GM12873 (cell line): ENCODE measurements around the gene FZD2.

Source experiments
- TF ChIP-seq, protein P1 (sequence below): IDR thresholded peaks from 2 replicates; pipeline ENCODE4 v1.5.1; 2012; ENCODE audit warnings: low read depth, mild to moderate bottlenecking, moderate library complexity, low read length, control low read depth; ENCODE audit not compliant: insufficient read depth; ENCODE audit errors: missing control alignments

The FZD2 gene

DNA sequence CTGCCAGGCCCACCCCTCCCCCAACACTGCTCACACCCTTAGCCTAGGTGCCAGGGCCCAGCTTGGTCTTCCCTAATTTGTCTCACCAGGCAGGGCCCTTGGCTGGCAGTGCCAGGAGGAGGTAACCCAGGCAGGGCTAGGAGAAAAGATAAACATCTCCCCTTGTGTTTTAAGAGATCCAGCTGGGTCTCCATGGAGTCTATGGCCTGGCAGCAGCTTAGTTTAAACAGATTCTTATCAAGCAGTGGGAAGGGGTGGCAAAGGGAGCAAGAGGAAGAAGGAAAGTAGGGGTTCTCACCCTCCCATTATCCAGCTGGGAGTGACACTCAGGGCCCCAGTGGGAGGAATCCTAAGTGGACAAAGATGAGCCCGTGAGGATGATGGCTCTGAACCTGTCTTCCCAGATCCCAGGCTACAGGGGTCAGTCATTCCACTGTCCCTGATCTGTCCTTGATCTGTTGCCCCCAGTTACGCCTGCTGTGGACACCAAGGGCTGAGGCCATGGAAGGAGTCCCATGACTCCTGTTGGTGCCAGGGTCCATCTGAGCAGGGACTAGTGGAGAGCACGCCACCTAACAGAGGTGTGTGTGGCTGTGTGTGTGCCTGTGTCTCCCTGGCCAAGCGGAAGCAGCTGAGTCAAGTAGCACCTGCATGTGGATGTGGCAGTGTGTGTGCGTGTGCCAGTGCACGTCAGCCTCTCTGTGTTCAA is 51.6 kb downstream of the FZD2 start:
- TF ChIP-seq, protein P1, sequence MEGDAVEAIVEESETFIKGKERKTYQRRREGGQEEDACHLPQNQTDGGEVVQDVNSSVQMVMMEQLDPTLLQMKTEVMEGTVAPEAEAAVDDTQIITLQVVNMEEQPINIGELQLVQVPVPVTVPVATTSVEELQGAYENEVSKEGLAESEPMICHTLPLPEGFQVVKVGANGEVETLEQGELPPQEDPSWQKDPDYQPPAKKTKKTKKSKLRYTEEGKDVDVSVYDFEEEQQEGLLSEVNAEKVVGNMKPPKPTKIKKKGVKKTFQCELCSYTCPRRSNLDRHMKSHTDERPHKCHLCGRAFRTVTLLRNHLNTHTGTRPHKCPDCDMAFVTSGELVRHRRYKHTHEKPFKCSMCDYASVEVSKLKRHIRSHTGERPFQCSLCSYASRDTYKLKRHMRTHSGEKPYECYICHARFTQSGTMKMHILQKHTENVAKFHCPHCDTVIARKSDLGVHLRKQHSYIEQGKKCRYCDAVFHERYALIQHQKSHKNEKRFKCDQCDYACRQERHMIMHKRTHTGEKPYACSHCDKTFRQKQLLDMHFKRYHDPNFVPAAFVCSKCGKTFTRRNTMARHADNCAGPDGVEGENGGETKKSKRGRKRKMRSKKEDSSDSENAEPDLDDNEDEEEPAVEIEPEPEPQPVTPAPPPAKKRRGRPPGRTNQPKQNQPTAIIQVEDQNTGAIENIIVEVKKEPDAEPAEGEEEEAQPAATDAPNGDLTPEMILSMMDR, result no peak

DNA sequence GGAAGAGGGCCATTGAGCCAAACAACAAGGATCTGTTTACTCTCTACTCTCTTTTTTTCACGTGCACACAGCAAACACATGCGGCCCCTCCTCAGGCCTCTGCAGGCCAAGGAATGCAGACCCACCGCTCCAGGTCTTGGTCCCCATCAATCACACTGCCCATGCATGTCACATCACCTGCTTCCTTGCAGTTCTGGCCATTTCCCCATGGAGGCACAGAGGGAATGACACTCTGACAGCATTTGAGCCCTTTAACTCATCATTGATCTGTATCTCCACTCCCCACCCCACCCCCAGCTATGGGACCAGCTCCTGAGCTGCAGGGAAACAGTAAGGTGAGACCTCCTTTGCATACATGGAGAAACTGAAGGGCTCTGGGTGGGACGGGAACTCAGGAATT is 53.0 kb downstream of the FZD2 start:
- TF ChIP-seq, protein P1, result no peak
